ENCODE measurements around the gene PPP6R3.

DNA sequence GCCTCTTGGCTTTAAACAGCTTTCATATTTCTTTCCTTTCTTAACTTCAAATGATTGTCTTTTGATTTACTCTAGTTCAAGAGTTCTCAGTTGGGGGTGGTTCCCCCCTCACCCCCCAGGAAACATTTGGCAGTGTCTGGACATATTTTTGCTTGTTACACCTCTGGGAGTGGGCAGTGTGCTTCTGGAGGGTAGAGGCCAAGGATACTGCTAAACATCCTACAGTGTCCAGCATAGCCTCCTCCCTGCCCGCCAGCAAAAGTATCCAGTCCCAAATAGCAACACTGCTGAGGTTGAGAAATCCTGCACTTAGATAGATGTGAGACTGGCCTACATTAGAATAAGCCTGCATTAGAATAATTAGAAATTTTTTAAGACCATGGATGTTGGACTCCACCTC lies 3.2 kb downstream of the PPP6R3 start:
- no peak for TF ChIP-seq POLR2A (IDR thresholded peaks at IDR 0.05)
- TF ChIP-seq, protein P1, sequence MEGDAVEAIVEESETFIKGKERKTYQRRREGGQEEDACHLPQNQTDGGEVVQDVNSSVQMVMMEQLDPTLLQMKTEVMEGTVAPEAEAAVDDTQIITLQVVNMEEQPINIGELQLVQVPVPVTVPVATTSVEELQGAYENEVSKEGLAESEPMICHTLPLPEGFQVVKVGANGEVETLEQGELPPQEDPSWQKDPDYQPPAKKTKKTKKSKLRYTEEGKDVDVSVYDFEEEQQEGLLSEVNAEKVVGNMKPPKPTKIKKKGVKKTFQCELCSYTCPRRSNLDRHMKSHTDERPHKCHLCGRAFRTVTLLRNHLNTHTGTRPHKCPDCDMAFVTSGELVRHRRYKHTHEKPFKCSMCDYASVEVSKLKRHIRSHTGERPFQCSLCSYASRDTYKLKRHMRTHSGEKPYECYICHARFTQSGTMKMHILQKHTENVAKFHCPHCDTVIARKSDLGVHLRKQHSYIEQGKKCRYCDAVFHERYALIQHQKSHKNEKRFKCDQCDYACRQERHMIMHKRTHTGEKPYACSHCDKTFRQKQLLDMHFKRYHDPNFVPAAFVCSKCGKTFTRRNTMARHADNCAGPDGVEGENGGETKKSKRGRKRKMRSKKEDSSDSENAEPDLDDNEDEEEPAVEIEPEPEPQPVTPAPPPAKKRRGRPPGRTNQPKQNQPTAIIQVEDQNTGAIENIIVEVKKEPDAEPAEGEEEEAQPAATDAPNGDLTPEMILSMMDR (IDR thresholded peaks at IDR 0.05), result no peak

Measured in thyroid gland (tissue), 4 donors.